ENCODE measurements around the gene MYO9B. TPM values are rescaled to one million over a fixed set of nuclear protein-coding genes. Genes with fewer than 3 reads are reported as not detected.

Gene MYO9B
- total RNA-seq, 5 donors from 2014 or later (not counting 1 experiment from before 2014, with no cell fraction given) = 185 to 220 (median 202) TPM

DNA sequence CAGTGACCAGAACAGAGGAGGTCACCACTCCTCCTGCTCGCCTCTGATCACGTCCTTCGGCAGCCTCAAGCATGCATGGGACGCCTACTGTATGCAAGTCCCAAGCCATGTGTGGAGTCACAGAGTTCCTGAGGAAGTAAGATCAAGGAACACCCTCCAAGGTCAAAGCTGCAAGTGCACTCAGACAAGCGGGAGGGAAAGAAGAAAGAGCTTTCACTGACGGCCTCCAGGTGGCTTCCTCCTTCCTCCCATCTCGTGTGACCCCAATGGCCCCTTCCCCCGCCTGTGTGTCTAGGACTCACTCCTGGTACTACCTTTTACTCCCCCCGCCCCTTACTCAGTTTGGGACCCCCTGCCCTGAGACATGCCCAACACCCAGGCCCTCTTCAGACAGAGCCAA, 6.4 kb upstream of the MYO9B start:
- WGBS (ENCODE audit: insufficient coverage) = 94% methylated on average over 6 of the region's 9 CpGs
- peaks cover 33 to 49% (median 46%) of the 10 kb centered on the region in 3 donors for H3K4me1 Mint-ChIP-seq
- H3K27me3 ChIP-seq (replicated peaks in 1 of 2; ENCODE audit: control insufficient read depth in 2 of 2, extremely low read depth in 1 of 2, insufficient read depth in 2 of 2, low read length in 1 of 2) = no peaks in the 10 kb centered on the region
- ChIA-PET CTCF (interaction anchor here in 1 of 2 donors (0.6 kb wide), 1 partner anchor 91 kb away, joined by 3 read pairs; no protein-coding TSS in a partner anchor), POLR2A (no interaction called here)
- H3K27ac Mint-ChIP-seq = no peak overlapping the region
- ATAC-seq (replicated peaks in 1 of 4) (no peak), DNase-seq (no peak)
- no peaks in the 10 kb centered on the region for H3K9me3 ChIP-seq
- H3K9me3 Mint-ChIP-seq = no peaks in the 10 kb centered on the region
- H3K4me3 ChIP-seq (ENCODE audit: control insufficient read depth in 1 of 2, extremely low read depth in 1 of 2, low read length in 1 of 2) = no peak overlapping the region
- H3K4me1 ChIP-seq (ENCODE audit: control insufficient read depth in 1 of 2, extremely low read depth in 1 of 2, insufficient read depth in 2 of 2, low read length in 2 of 2) = peaks cover 5 to 26% of the 10 kb centered on the region in 2 experiments
- peaks cover 26% of the 10 kb centered on the region for H3K36me3 Mint-ChIP-seq
- no peaks in the 10 kb centered on the region for H3K27me3 Mint-ChIP-seq
- H3K36me3 ChIP-seq (ENCODE audit: control insufficient read depth in 2 of 2, extremely low read depth in 1 of 2, insufficient read depth in 1 of 2, low read length in 1 of 2) = peaks cover 7 to 19% of the 10 kb centered on the region in 2 donors
- no peak overlapping the region for H3K4me3 Mint-ChIP-seq
- no peak overlapping the region for H3K27ac ChIP-seq (ENCODE audit: low read length)

DNA sequence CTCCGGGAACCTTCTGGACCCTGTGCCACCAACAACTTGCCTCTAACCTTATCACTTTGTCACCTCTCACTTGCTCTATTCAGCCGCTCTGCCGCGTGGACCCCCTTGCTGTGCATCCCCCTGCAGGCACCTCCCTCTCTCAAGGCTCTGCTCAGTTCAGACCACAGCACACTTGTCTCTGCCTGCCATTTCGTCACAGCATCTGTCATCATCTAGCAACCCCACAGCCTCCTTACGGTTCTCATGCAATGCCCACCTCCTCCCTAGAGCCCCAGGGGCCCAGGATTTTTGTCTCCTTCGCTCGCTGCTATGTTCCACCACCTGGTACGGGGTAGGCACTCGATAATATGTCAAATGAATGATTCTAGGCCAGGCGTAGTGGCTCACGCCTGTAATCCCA, 5.2 kb upstream of the MYO9B start:
- DNase-seq = no peak
- ATAC-seq (replicated peaks in 1 of 4) = no peak
- Histone ChIP-seq H3K27ac (ENCODE audit: low read length) (no peak overlapping the region), H3K9me3 (no peaks in the 10 kb centered on the region), H3K27me3 (replicated peaks in 1 of 2; ENCODE audit: control insufficient read depth in 2 of 2, extremely low read depth in 1 of 2, insufficient read depth in 2 of 2, low read length in 1 of 2) (no peaks in the 10 kb centered on the region), H3K4me3 (ENCODE audit: control insufficient read depth in 1 of 2, extremely low read depth in 1 of 2, low read length in 1 of 2) (no peak overlapping the region), H3K4me1 (ENCODE audit: control insufficient read depth in 1 of 2, extremely low read depth in 1 of 2, insufficient read depth in 2 of 2, low read length in 2 of 2) (peaks cover 8 to 28% of the 10 kb centered on the region in 2 experiments), H3K36me3 (ENCODE audit: control insufficient read depth in 2 of 2, extremely low read depth in 1 of 2, insufficient read depth in 1 of 2, low read length in 1 of 2) (peaks cover 7 to 19% of the 10 kb centered on the region in 2 donors)
- H3K4me1 Mint-ChIP-seq = peaks cover 28 to 44% (median 42%) of the 10 kb centered on the region in 3 donors
- POLR2A ChIA-PET = no interaction called here
- H3K27ac Mint-ChIP-seq = no peak overlapping the region
- no peaks in the 10 kb centered on the region for H3K27me3 Mint-ChIP-seq
- 100% methylated on average over 12 of the region's 12 CpGs for WGBS (ENCODE audit: insufficient coverage)
- CTCF ChIA-PET = interaction anchor here (0.6 kb wide), 3 partner anchors 234 to 1234 kb away, joined by 3 to 4 read pairs (median 4); no protein-coding TSS in a partner anchor
- H3K4me3 Mint-ChIP-seq = no peak overlapping the region
- peaks cover 20% of the 10 kb centered on the region for H3K36me3 Mint-ChIP-seq
- no peaks in the 10 kb centered on the region for H3K9me3 Mint-ChIP-seq

DNA sequence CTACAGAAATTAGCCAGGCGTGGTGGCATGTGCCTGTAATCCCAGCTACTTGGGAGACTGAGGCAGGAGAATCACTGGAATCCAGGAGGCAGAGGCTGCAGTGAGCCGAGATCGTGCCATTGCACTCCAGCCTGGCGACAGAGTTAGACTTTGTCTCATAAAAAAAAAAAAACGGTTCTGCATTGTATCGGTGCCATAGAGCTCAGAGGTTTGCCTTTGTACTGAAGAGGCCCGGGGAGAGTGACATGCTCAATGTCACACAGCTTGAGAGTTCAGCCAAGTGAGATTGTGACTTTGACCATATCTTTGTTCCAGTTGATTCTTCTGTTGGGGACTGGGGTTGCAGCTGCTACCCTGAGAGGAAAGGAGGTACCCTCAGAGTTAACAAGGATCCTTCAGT, 4.7 kb upstream of the MYO9B start:
- Histone ChIP-seq H3K4me3 (ENCODE audit: control insufficient read depth in 1 of 2, extremely low read depth in 1 of 2, low read length in 1 of 2) (no peak overlapping the region), H3K36me3 (ENCODE audit: control insufficient read depth in 2 of 2, extremely low read depth in 1 of 2, insufficient read depth in 1 of 2, low read length in 1 of 2) (peaks cover 7 to 19% of the 10 kb centered on the region in 2 donors), H3K27me3 (replicated peaks in 1 of 2; ENCODE audit: control insufficient read depth in 2 of 2, extremely low read depth in 1 of 2, insufficient read depth in 2 of 2, low read length in 1 of 2) (no peaks in the 10 kb centered on the region), H3K9me3 (no peaks in the 10 kb centered on the region), H3K27ac (ENCODE audit: low read length) (no peak overlapping the region), H3K4me1 (ENCODE audit: control insufficient read depth in 1 of 2, extremely low read depth in 1 of 2, insufficient read depth in 2 of 2, low read length in 2 of 2) (peaks cover 8 to 24% of the 10 kb centered on the region in 2 experiments)
- ChIA-PET POLR2A (no interaction called here), CTCF (interaction anchor here in 1 of 2 donors (0.6 kb wide), 2 partner anchors 363 to 1234 kb away, joined by 4 read pairs; no protein-coding TSS in a partner anchor)
- 95% methylated on average over 7 of the region's 7 CpGs for WGBS (ENCODE audit: insufficient coverage)
- no peak overlapping the region for H3K4me3 Mint-ChIP-seq
- no peaks in the 10 kb centered on the region for H3K9me3 Mint-ChIP-seq
- no peak for DNase-seq
- no peak for ATAC-seq (replicated peaks in 1 of 4)
- H3K27me3 Mint-ChIP-seq = no peaks in the 10 kb centered on the region
- H3K36me3 Mint-ChIP-seq = peaks cover 20% of the 10 kb centered on the region
- no peak overlapping the region for H3K27ac Mint-ChIP-seq
- H3K4me1 Mint-ChIP-seq = peaks cover 28 to 41% (median 41%) of the 10 kb centered on the region in 3 donors

DNA sequence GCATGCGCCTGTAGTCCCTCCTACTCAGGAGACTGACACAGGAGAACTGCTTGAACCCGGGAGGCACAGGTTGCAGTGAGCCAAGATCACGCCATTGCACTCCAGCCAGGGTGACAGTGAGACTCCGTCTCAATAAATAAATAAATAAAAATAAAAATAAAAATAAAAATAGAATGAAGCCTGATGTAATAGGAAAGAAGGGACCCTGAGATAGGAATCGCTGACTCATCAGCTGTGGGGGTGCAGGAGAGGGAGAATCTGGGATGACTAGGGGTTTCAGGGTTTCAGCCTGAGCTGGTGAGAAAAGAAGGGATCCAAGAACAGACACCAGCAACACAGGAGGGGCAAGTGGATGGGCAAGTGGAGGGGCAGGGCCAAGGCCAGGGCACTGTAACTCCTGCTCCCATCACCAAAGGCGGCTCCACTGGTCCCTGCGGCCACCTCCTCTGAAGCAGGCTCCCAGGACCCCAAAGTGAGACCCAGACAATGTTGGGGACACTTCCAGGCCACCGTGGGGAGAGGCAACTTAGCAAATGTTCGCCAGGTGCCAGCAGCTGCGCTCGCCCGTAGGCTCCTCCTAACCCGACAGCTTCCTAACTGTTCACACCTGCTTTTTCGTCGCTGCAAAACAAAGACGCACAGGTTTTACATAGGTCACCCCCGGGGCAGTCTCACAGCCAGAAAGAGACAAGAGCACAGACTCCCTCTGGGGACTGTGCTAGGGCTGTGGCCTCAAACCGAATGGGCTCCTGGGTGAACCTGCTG, 1.5 kb upstream of the MYO9B start:
- no peaks in the 10 kb centered on the region for H3K27me3 Mint-ChIP-seq

DNA sequence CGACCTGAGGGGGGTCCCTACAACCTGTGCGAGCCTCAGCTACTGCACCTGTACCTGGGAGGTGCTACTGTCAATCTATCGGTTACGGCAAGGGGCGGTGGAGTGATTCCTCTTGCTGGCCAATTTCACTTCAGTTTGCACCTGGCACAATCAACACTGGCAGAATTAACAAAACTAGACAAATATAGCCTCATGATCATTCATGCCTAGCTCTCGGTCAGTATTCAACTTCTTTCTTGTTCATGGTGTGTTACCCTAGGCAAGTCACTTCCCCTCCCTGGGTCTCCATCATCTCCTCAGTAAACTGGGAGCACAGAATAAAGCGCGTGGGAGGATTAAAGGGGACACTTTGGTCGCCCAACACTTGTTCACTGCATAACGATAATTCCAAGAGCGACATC, 943 bp upstream of the MYO9B start:
- peak in 2 of 35 experiments; percentile 8 to 14 for DNase-seq
- Histone ChIP-seq H3K9me3 (no peaks in the 10 kb centered on the region), H3K27ac (ENCODE audit: low read length) (peak overlapping the region; percentile 68), H3K36me3 (ENCODE audit: control insufficient read depth in 2 of 2, extremely low read depth in 1 of 2, insufficient read depth in 1 of 2, low read length in 1 of 2) (peaks cover 7 to 13% of the 10 kb centered on the region in 2 donors), H3K27me3 (replicated peaks in 1 of 2; ENCODE audit: control insufficient read depth in 2 of 2, extremely low read depth in 1 of 2, insufficient read depth in 2 of 2, low read length in 1 of 2) (no peaks in the 10 kb centered on the region), H3K4me1 (ENCODE audit: control insufficient read depth in 1 of 2, extremely low read depth in 1 of 2, insufficient read depth in 2 of 2, low read length in 2 of 2) (peaks cover 22 to 60% of the 10 kb centered on the region in 2 experiments), H3K4me3 (ENCODE audit: control insufficient read depth in 1 of 2, extremely low read depth in 1 of 2, low read length in 1 of 2) (peak overlapping the region; percentile 74 to 97)
- ATAC-seq (replicated peaks in 1 of 4) = no peak
- no peaks in the 10 kb centered on the region for H3K9me3 Mint-ChIP-seq
- peaks cover 7% of the 10 kb centered on the region for H3K36me3 Mint-ChIP-seq
- peaks cover 51 to 66% (median 66%) of the 10 kb centered on the region in 3 donors for H3K4me1 Mint-ChIP-seq
- H3K4me3 Mint-ChIP-seq = peak overlapping the region; percentile 96 to 99 (median 98)
- WGBS (ENCODE audit: insufficient coverage) = 15% methylated on average over 8 of the region's 11 CpGs
- H3K27ac Mint-ChIP-seq = peak overlapping the region; percentile 96 to 97
- ChIA-PET CTCF (interaction anchor here in 1 of 2 donors (0.6 to 1.6 kb wide), 3 partner anchors 19 to 999 kb away, joined by 3 read pairs; partner anchors contain the start of gene TPM4), POLR2A (no interaction called here)
- H3K27me3 Mint-ChIP-seq = no peaks in the 10 kb centered on the region

More for the DNA sequence above, 1.5 kb upstream of the MYO9B start:
- DNase-seq (peak in 8 of 35 experiments; percentile 7 to 38 (median 12)), ATAC-seq (replicated peaks in 1 of 4) (no peak)
- Histone ChIP-seq H3K36me3 (ENCODE audit: control insufficient read depth in 2 of 2, extremely low read depth in 1 of 2, insufficient read depth in 1 of 2, low read length in 1 of 2) (peaks cover 7 to 14% of the 10 kb centered on the region in 2 donors), H3K9me3 (no peaks in the 10 kb centered on the region), H3K27me3 (replicated peaks in 1 of 2; ENCODE audit: control insufficient read depth in 2 of 2, extremely low read depth in 1 of 2, insufficient read depth in 2 of 2, low read length in 1 of 2) (no peaks in the 10 kb centered on the region), H3K27ac (ENCODE audit: low read length) (peak overlapping the region; percentile 68), H3K4me3 (ENCODE audit: control insufficient read depth in 1 of 2, extremely low read depth in 1 of 2, low read length in 1 of 2) (peak overlapping the region; percentile 74 to 97), H3K4me1 (ENCODE audit: control insufficient read depth in 1 of 2, extremely low read depth in 1 of 2, insufficient read depth in 2 of 2, low read length in 2 of 2) (peaks cover 17 to 54% of the 10 kb centered on the region in 2 experiments)
- Mint-ChIP-seq H3K4me3 (peak overlapping the region; percentile 96 to 99 (median 98)), H3K9me3 (no peaks in the 10 kb centered on the region), H3K27ac (peak overlapping the region; percentile 96 to 97), H3K4me1 (peaks cover 45 to 60% (median 60%) of the 10 kb centered on the region in 3 donors), H3K36me3 (peaks cover 7% of the 10 kb centered on the region)
- POLR2A ChIA-PET = no interaction called here
- CTCF ChIA-PET = interaction anchor here in 1 of 2 donors (0.9 kb wide), 1 partner anchor 20 kb away, joined by 3 read pairs; no protein-coding TSS in a partner anchor
- WGBS (ENCODE audit: insufficient coverage) = 29% methylated on average over 15 of the region's 18 CpGs

DNA sequence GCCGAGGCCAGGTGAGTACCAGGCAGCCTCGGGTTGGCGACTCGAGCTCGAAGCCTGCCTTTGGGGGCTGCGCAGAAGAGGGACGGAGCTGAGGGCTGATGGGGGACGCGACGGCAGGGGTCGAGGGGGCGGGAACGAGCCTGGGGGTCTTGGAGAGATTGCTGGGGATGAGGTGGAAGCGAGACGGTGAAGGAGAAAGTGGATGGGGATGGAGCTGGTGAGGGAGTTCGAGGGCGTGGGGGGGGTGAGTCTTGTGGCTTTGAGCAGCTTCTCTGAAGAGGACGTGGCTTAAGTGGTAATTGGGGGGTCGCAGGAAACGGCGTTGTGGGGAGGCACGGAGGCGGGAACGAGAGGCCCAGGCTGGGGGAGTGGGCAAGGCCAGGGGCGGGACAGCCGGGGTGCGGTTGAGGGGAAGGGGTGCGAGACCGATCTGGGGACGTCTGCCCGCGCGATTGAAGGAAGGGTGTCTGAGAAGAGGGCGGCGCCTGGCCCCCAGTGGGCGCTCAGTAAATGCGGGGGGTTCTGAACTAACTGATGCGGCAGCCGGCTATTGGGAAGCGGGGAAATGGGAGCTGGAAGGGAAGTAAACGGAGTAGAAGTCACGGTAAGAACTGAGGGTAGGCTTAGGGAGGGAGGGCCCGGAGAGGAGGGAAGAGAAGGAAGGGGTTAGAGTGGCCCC, 426 bp downstream of the MYO9B start:
- CTCF ChIA-PET = interaction anchor here (0.6 to 1.6 kb wide), 2 partner anchors 50 to 138 kb away, joined by 3 to 9 read pairs; no protein-coding TSS in a partner anchor
- Mint-ChIP-seq H3K4me1 (peaks cover 56 to 67% (median 64%) of the 10 kb centered on the region in 3 donors), H3K36me3 (peaks cover 2% of the 10 kb centered on the region), H3K27ac (peak overlapping the region; percentile 87 to 95), H3K9me3 (no peaks in the 10 kb centered on the region), H3K4me3 (peak overlapping the region; percentile 95 to 99 (median 97)), H3K27me3 (no peaks in the 10 kb centered on the region)
- H3K36me3 ChIP-seq (ENCODE audit: control insufficient read depth in 2 of 2, extremely low read depth in 1 of 2, insufficient read depth in 1 of 2, low read length in 1 of 2) = peaks cover 3 to 7% of the 10 kb centered on the region in 2 donors
- DNase-seq = peak in 34 of 35 experiments; percentile 15 to 60 (median 40)
- H3K4me3 ChIP-seq (ENCODE audit: control insufficient read depth in 1 of 2, extremely low read depth in 1 of 2, low read length in 1 of 2) = peak overlapping the region; percentile 74 to 82
- no peaks in the 10 kb centered on the region for H3K9me3 ChIP-seq
- WGBS (ENCODE audit: insufficient coverage) = under 1% methylated on average over 40 of the region's 43 CpGs
- H3K27ac ChIP-seq (ENCODE audit: low read length) = peak overlapping the region; percentile 37
- H3K27me3 ChIP-seq (replicated peaks in 1 of 2; ENCODE audit: control insufficient read depth in 2 of 2, extremely low read depth in 1 of 2, insufficient read depth in 2 of 2, low read length in 1 of 2) = no peaks in the 10 kb centered on the region
- peaks cover 22 to 71% of the 10 kb centered on the region in 2 experiments for H3K4me1 ChIP-seq (ENCODE audit: control insufficient read depth in 1 of 2, extremely low read depth in 1 of 2, insufficient read depth in 2 of 2, low read length in 2 of 2)
- POLR2A ChIA-PET = interaction anchor here (0.5 to 1.7 kb wide), 4 partner anchors 50 to 349 kb away, joined by 3 to 5 read pairs (median 5); no protein-coding TSS in a partner anchor
- peak; percentile 2 to 11 (median 7) for ATAC-seq (replicated peaks in 1 of 4)

Data from T-cell (primary cell).